Activated CD4-positive, alpha-beta T cell treated with anti-CD3 and anti-CD28 coated beads for 24 hours (primary cell): ENCODE results near the gene TMEM132A.

Experiments used
- DNase-seq, 2 donors: peaks; one replicate each; pipeline ENCODE4 v3.0.0-alpha.2; 2020; ENCODE audit warnings: low read depth in 2 of 2

TMEM132A gene

GRCh38 chr11:60937144-60937527 lies 12.9 kb downstream of the TMEM132A start:
- DNase-seq, result no peak

- no peak for DNase-seq
Measured at GRCh38 chr11:60937811-60938210, 13.6 kb downstream of the TMEM132A start.

GRCh38 chr11:60938500-60938899 lies 14.2 kb downstream of the TMEM132A start:
- DNase-seq, result no peak

- no peak for DNase-seq
Measured at GRCh38 chr11:60939301-60939700, 15.0 kb downstream of the TMEM132A start.

- DNase-seq, result no peak
Measured at GRCh38 chr11:60939855-60940254, 15.6 kb downstream of the TMEM132A start.

GRCh38 chr11:60941371-60942119 lies 17.3 kb downstream of the TMEM132A start:
- no peak for DNase-seq

GRCh38 chr11:60942219-60942618 lies 18.0 kb downstream of the TMEM132A start:
- DNase-seq, result no peak

- no peak for DNase-seq
Measured at GRCh38 chr11:60942970-60943565, 18.8 kb downstream of the TMEM132A start.

GRCh38 chr11:60944490-60945294 lies 20.4 kb downstream of the TMEM132A start:
- DNase-seq, result no peak

- DNase-seq, result no peak
Measured at GRCh38 chr11:60945295-60945667, 21.0 kb downstream of the TMEM132A start.

GRCh38 chr11:60946601-60947264 lies 22.5 kb downstream of the TMEM132A start:
- DNase-seq, result no peak

GRCh38 chr11:60947700-60948099 lies 23.4 kb downstream of the TMEM132A start:
- no peak for DNase-seq

GRCh38 chr11:60948250-60948649 lies 24.0 kb downstream of the TMEM132A start:
- no peak for DNase-seq

GRCh38 chr11:60950024-60950423 lies 25.8 kb downstream of the TMEM132A start:
- no peak for DNase-seq

GRCh38 chr11:60950933-60951605 lies 26.8 kb downstream of the TMEM132A start:
- no peak for DNase-seq

- DNase-seq, result no peak
Measured at GRCh38 chr11:60951606-60951903, 27.3 kb downstream of the TMEM132A start.

- DNase-seq, result no peak
Measured at GRCh38 chr11:60951904-60952741, 27.9 kb downstream of the TMEM132A start, which contains the start of gene SLC15A3. Gene SLC15A3, minus strand, starts transcription at chr11:60952176. Its CDS starts 625 bp downstream, at chr11:60951551.

- DNase-seq, result no peak
Measured at GRCh38 chr11:60952742-60953170, 28.5 kb downstream of the TMEM132A start.

- no peak for DNase-seq
Measured at GRCh38 chr11:60953781-60954180, 29.5 kb downstream of the TMEM132A start.

- DNase-seq, result no peak
Measured at GRCh38 chr11:60954421-60954820, 30.2 kb downstream of the TMEM132A start.

- DNase-seq, result no peak
Measured at GRCh38 chr11:60955571-60955970, 31.3 kb downstream of the TMEM132A start.
